Vagina (tissue), 2 donors: ENCODE results near the gene PRUNE2.

ENCODE experiments used
- POLR2A ChIP-seq, 2 donors: fragments of 450-650 bp; IDR thresholded peaks; one replicate each; pipeline ENCODE4 v1.6.1; 2017; ENCODE audit warnings: antibody characterized with exemption in 2 of 2, mild to moderate bottlenecking in 2 of 2, moderate library complexity in 2 of 2
- TF ChIP-seq, protein P1 (sequence below), 3 experiments: fragments of 450-650 bp in 2 of 3; fragments of 200-600 bp in 1 of 3; sonication (generic) in 1 of 3; IDR thresholded peaks; one replicate each; pipeline ENCODE4 v1.5.1; 2017 to 2019; ENCODE audit warnings: antibody characterized with exemption in 3 of 3, mild to moderate bottlenecking in 2 of 3, moderate library complexity in 2 of 3

DNA sequence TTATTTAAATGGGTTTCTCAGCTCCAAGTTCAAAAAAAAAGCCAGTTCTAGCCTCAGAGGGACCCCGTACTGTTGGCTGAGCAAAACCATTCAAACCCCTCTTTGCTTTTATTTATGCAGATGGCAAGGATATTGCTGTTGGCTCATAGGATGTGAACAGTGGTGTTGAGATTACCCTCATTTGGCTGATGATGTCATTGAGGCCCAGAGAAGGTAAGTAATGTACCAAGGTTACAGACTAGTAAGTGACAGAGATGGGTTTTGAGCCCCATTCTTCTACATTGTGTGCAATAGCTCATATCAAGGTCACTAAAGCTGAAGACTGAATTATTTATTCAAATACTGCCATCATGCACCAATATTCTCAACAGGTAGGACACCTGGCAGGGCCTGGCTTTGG is 263.8 kb downstream of the PRUNE2 start:
- TF ChIP-seq, protein P1, sequence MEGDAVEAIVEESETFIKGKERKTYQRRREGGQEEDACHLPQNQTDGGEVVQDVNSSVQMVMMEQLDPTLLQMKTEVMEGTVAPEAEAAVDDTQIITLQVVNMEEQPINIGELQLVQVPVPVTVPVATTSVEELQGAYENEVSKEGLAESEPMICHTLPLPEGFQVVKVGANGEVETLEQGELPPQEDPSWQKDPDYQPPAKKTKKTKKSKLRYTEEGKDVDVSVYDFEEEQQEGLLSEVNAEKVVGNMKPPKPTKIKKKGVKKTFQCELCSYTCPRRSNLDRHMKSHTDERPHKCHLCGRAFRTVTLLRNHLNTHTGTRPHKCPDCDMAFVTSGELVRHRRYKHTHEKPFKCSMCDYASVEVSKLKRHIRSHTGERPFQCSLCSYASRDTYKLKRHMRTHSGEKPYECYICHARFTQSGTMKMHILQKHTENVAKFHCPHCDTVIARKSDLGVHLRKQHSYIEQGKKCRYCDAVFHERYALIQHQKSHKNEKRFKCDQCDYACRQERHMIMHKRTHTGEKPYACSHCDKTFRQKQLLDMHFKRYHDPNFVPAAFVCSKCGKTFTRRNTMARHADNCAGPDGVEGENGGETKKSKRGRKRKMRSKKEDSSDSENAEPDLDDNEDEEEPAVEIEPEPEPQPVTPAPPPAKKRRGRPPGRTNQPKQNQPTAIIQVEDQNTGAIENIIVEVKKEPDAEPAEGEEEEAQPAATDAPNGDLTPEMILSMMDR (IDR thresholded peaks at IDR 0.05), result no peak
- TF ChIP-seq POLR2A (IDR thresholded peaks at IDR 0.05), result no peak
